ENCODE data around the gene KPNB1. TPM values are rescaled to one million over a fixed set of nuclear protein-coding genes. Genes with fewer than 3 reads are reported as not detected.

Gene KPNB1
- total and polyA plus RNA-seq, 7 donors: 23.4 to 268 (median 185) TPM

- peaks cover 0 to 7% (median 4%) of the 10 kb centered on the region in 4 donors for H3K4me1 ChIP-seq
- no peaks in the 10 kb centered on the region for H3K9me3 ChIP-seq
- WGBS, 2 donors: 93 to 97% methylated on average over 3 of the region's 3 CpGs
- no peak for DNase-seq
- TF ChIP-seq CTCF (IDR thresholded peaks at IDR 0.05) (no peak), POLR2A (IDR thresholded peaks at IDR 0.05) (no peak), POLR2AphosphoS5 (IDR thresholded peaks at IDR 0.05) (no peak), EP300 (IDR thresholded peaks at IDR 0.05) (no peak)
- no peak overlapping the region for H3K4me3 ChIP-seq
- peaks cover 0 to 63% (median 17%) of the 10 kb centered on the region in 4 donors for H3K36me3 ChIP-seq
- H3K27me3 ChIP-seq: no peaks in the 10 kb centered on the region
- intact Hi-C loops (cut with DNase I): no loop called here
- no peak overlapping the region for H3K27ac ChIP-seq
These were observed 42.2 kb upstream of the KPNB1 start for GRCh38 chr17:47607481-47607880.

- no peaks in the 10 kb centered on the region for H3K9me3 ChIP-seq
- no peak for DNase-seq
- intact Hi-C loops (cut with DNase I): loop anchor here (10.0 kb wide), 1 partner anchor 287 kb away; the partner anchor contains the start of gene EFCAB13
- H3K4me3 ChIP-seq: no peak overlapping the region
- H3K27me3 ChIP-seq: no peaks in the 10 kb centered on the region
- H3K27ac ChIP-seq: no peak overlapping the region
- peaks cover 0 to 6% (median 0%) of the 10 kb centered on the region in 4 donors for H3K4me1 ChIP-seq
- TF ChIP-seq POLR2AphosphoS5 (IDR thresholded peaks at IDR 0.05) (no peak), POLR2A (IDR thresholded peaks at IDR 0.05) (no peak), CTCF (IDR thresholded peaks at IDR 0.05) (no peak), EP300 (IDR thresholded peaks at IDR 0.05) (no peak)
- H3K36me3 ChIP-seq: peaks cover 0 to 57% (median 9%) of the 10 kb centered on the region in 4 donors
- WGBS, 2 donors: 66 to 87% methylated on average over 5 of the region's 5 CpGs
These were observed 38.1 kb upstream of the KPNB1 start for GRCh38 chr17:47611372-47612350.

GRCh38 chr17:47615766-47616424, 33.8 kb upstream of the KPNB1 start:
- intact Hi-C loops (cut with DNase I): loop anchor here (5.0 to 10.0 kb wide), 2 partner anchors 114 to 291 kb away; partner anchors contain the start of gene EFCAB13
- H3K4me3 ChIP-seq: no peak overlapping the region
- H3K27ac ChIP-seq: peak overlapping the region in 1 of 4 donors; percentile 16
- H3K9me3 ChIP-seq: no peaks in the 10 kb centered on the region
- H3K27me3 ChIP-seq: no peaks in the 10 kb centered on the region
- DNase-seq: no peak
- TF ChIP-seq POLR2AphosphoS5 (IDR thresholded peaks at IDR 0.05): peak in 1 of 4 donors; percentile 30
- TF ChIP-seq CTCF (IDR thresholded peaks at IDR 0.05): peak; percentile 36 to 75 (median 68)
- no peak for TF ChIP-seq EP300 (IDR thresholded peaks at IDR 0.05)
- TF ChIP-seq POLR2A (IDR thresholded peaks at IDR 0.05): no peak
- H3K4me1 ChIP-seq: peaks cover 0 to 24% (median 9%) of the 10 kb centered on the region in 4 donors
- WGBS, 2 donors: 78 to 80% methylated on average over 8 of the region's 8 CpGs
- peaks cover 0 to 71% (median 22%) of the 10 kb centered on the region in 4 donors for H3K36me3 ChIP-seq

- H3K9me3 ChIP-seq: no peaks in the 10 kb centered on the region
- H3K36me3 ChIP-seq: peaks cover 0 to 60% (median 17%) of the 10 kb centered on the region in 4 donors
- no peaks in the 10 kb centered on the region for H3K27me3 ChIP-seq
- TF ChIP-seq EP300 (IDR thresholded peaks at IDR 0.05) (no peak), CTCF (IDR thresholded peaks at IDR 0.05) (peak in 3 of 4 experiments; percentile 19 to 26 (median 25))
- intact Hi-C loops (cut with DNase I): loop anchor here (5.0 to 10.0 kb wide), 2 partner anchors 116 to 294 kb away; partner anchors contain the start of gene EFCAB13
- no peak overlapping the region for H3K4me3 ChIP-seq
- DNase-seq: no peak
- H3K27ac ChIP-seq: peak overlapping the region in 3 of 4 donors; percentile 8 to 73 (median 40)
- WGBS, 2 donors: 61 to 73% methylated on average over 4 of the region's 4 CpGs
- H3K4me1 ChIP-seq: peaks cover 0 to 49% (median 30%) of the 10 kb centered on the region in 4 donors
These were observed 31.3 kb upstream of the KPNB1 start for GRCh38 chr17:47618410-47618809.
